Ovary (tissue), 9 donors: ENCODE results near the gene SIGMAR1. TPM values are rescaled to one million over a fixed set of nuclear protein-coding genes. Genes with fewer than 3 reads are reported as not detected.
A peak's percentile ranks its signal among the peaks of the same experiment; 100 is the strongest.

Experiments used
- DNase-seq, 5 donors: peaks; one replicate each; pipeline ENCODE4 v3.0.0-alpha.2; 2019 to 2020
- H3K27ac ChIP-seq, 2 donors: fragments of 200-600 bp; one replicate each; pipeline versions ENCODE4 v1.5.1 to v1.8.0; 2019 to 2022
- H3K27me3 ChIP-seq: fragments of 200-600 bp; one replicate; pipeline ENCODE4 v1.8.0; 2022
- H3K36me3 ChIP-seq: fragments of 200-600 bp; sonication (generic); one replicate; pipeline ENCODE4 v1.5.1; 2019
- H3K4me1 ChIP-seq: one replicate; pipeline ENCODE4 v1.8.1; 2013; ENCODE audit warnings: mild to moderate bottlenecking, moderate library complexity; ENCODE audit not compliant: insufficient read depth
- H3K4me3 ChIP-seq: fragments of 200-600 bp; sonication (generic); one replicate; pipeline ENCODE4 v1.5.1; 2017
- H3K9me3 ChIP-seq, 2 donors: fragments of 200-600 bp in 1 of 2; sonication (generic) in 1 of 2; one replicate each; pipeline versions ENCODE4 v1.5.1 to v1.8.1; 2013 to 2019; ENCODE audit warnings: mild to moderate bottlenecking in 1 of 2, moderate library complexity in 1 of 2
- CTCF ChIP-seq, 3 donors: fragments of 450-650 bp in 2 of 3; fragments of 200-600 bp in 1 of 3; IDR thresholded peaks; one replicate each; pipeline versions ENCODE4 v1.5.1 to v1.8.0; 2016 to 2022; ENCODE audit warnings: antibody characterized with exemption in 3 of 3, mild to moderate bottlenecking in 1 of 3
- EP300 ChIP-seq: sonication (generic); formaldehyde crosslinking; IDR thresholded peaks from one replicate; pipeline ENCODE4 v1.6.1; 2017; ENCODE audit warnings: antibody characterized with exemption
- POLR2A ChIP-seq: fragments of 450-650 bp; IDR thresholded peaks from one replicate; pipeline ENCODE4 v1.6.1; 2017; ENCODE audit warnings: antibody characterized with exemption, mild to moderate bottlenecking, moderate library complexity
- WGBS, 3 donors: extraction: QIAGEN DNeasy Blood & Tissue Kit in 1 of 3; methylation state at CpG; one replicate each; pipeline versions ENCODE4 v1.1.5 to v1.1.7; 2013 to 2017; 5-methylcytosine and 5-hydroxymethylcytosine counted together
- intact Hi-C, 4 donors: fragments of 100-400 bp; cut with DNase I; formaldehyde crosslinking; loops; one replicate each; pipeline versions ENCODE4 v1.11.0 to v1.15.1; 2022 to 2023
- polyA plus RNA-seq, 2 donors: library from polyadenylated mRNA; stranded (reverse); fragments of 200-250 nt in 1 of 2; fragments of 350-450 nt in 1 of 2; fragmentation: Illumina TruSeq in 1 of 2; extraction: RNeasy Lipid Tissue Mini Kit (QIAGEN cat#74804) in 1 of 2; gene quantifications; one replicate each; pipeline ENCODE4 v1.2.3, GENCODE V29; 2013 to 2014
- total RNA-seq, 7 donors: library from RNA; depleted of rRNA in 2 of 7; stranded (reverse); fragments of >200 nt in 2 of 7; fragmentation: NEBNext Ultra II Directional in 3 of 7; extraction: Animal tissue kit (Norgen Biotek cat#: 25700) in 3 of 7; gene quantifications; one replicate each; pipeline versions ENCODE4 v1.1.0 to v1.2.4, GENCODE V29; 2016 to 2023
- donor health status: DM: no; HTN: no; CAD: no; lungs with moderate emphysema.
- donor health status: DM: no; HTN: no; CAD: no.
- donor health status: Bipolar disorder and iron deficiency.
- donor health status: DM: yes; HTN: yes; CAD: no.
- donor health status: DM: no; HTN: no; CAD: no.
- donor health status: DM: yes; HTN: yes; CAD: no.

SIGMAR1 gene
- total and polyA plus RNA-seq, 9 donors: 47.2 to 92.4 (median 54.3) TPM

- Histone ChIP-seq H3K4me1 (no peaks in the 10 kb centered on the region), H3K9me3 (no peaks in the 10 kb centered on the region), H3K27ac (no peak overlapping the region), H3K27me3 (no peaks in the 10 kb centered on the region), H3K4me3 (no peak overlapping the region), H3K36me3 (no peaks in the 10 kb centered on the region)
- DNase-seq: no peak
- TF ChIP-seq POLR2A (no peak), EP300 (no peak), CTCF (IDR thresholded peaks at IDR 0.05) (no peak)
- intact Hi-C loops: no loop called here
- 33 to 58% (median 39%) methylated on average over 1 of the region's 1 CpG for WGBS, 3 donors
Observed at GRCh38 chr9:34599546-34599945, 38.0 kb downstream of the SIGMAR1 start.

GRCh38 chr9:34594177-34594576 lies 43.4 kb downstream of the SIGMAR1 start:
- TF ChIP-seq POLR2A: no peak
- TF ChIP-seq EP300: no peak
- no peak for TF ChIP-seq CTCF (IDR thresholded peaks at IDR 0.05)
- Histone ChIP-seq H3K4me3 (no peak overlapping the region), H3K27me3 (no peaks in the 10 kb centered on the region), H3K27ac (peak overlapping the region; percentile 60 to 61), H3K4me1 (peaks cover 3% of the 10 kb centered on the region), H3K9me3 (no peaks in the 10 kb centered on the region), H3K36me3 (no peaks in the 10 kb centered on the region)
- intact Hi-C loops: loop anchor here in 2 of 4 donors (5.0 kb wide), 3 partner anchors 47 to 192 kb away; no protein-coding TSS in a partner anchor
- WGBS, 3 donors: 24 to 29% (median 27%) methylated on average over 9 of the region's 9 CpGs
- peak in 4 of 5 donors; percentile 56 to 80 (median 74) for DNase-seq

GRCh38 chr9:34592895-34593601 lies 44.5 kb downstream of the SIGMAR1 start:
- 6 to 7% (median 7%) methylated on average over 17 to 26 of the region's 26 CpGs for WGBS, 3 donors
- intact Hi-C loops: loop anchor here in 3 of 4 donors (2.0 to 5.0 kb wide), 4 partner anchors 44 to 191 kb away; no protein-coding TSS in a partner anchor
- Histone ChIP-seq H3K4me3 (no peak overlapping the region), H3K27ac (peak overlapping the region; percentile 60 to 61), H3K36me3 (no peaks in the 10 kb centered on the region), H3K4me1 (peaks cover 3% of the 10 kb centered on the region), H3K27me3 (no peaks in the 10 kb centered on the region), H3K9me3 (no peaks in the 10 kb centered on the region)
- DNase-seq: peak; percentile 79 to 93 (median 82)
- no peak for TF ChIP-seq POLR2A
- no peak for TF ChIP-seq EP300
- no peak for TF ChIP-seq CTCF (IDR thresholded peaks at IDR 0.05)

GRCh38 chr9:34591917-34592866 lies 45.4 kb downstream of the SIGMAR1 start:
- no peak for DNase-seq
- TF ChIP-seq CTCF (IDR thresholded peaks at IDR 0.05): peak in 1 of 3 donors; percentile 7
- TF ChIP-seq POLR2A: no peak
- no peak for TF ChIP-seq EP300
- 34 to 40% (median 38%) methylated on average over 15 to 16 of the region's 16 CpGs for WGBS, 3 donors
- Histone ChIP-seq H3K27ac (no peak overlapping the region), H3K27me3 (no peaks in the 10 kb centered on the region), H3K9me3 (no peaks in the 10 kb centered on the region), H3K4me3 (no peak overlapping the region), H3K4me1 (peaks cover 3% of the 10 kb centered on the region), H3K36me3 (no peaks in the 10 kb centered on the region)
- intact Hi-C loops: loop anchor here (2.0 to 5.0 kb wide), 4 partner anchors 43 to 190 kb away; no protein-coding TSS in a partner anchor
